Caco-2 (cell line): ENCODE results near the gene COL6A6. TPM values are rescaled to one million over a fixed set of nuclear protein-coding genes. Genes with fewer than 3 reads are reported as not detected.
A peak's percentile ranks its signal among the peaks of the same experiment; 100 is the strongest.

Experiments
- BruUV-seq: library from RNA; stranded (reverse); fragments of 400-500 nt; replicated peaks from 2 replicates; lab custom pipeline; 2021; lab: Mats Ljungman, UMichigan
- CTCF ChIA-PET: fragments of 300-600 bp; sonication (Branson Sonifier 250); formaldehyde crosslinking; loops from one replicate; lab custom pipeline; 2022; ENCODE audit warnings: antibody characterized with exemption; lab: Charles Lee
- POLR2A ChIA-PET: fragments of 300-600 bp; sonication (Branson Sonifier 250); formaldehyde crosslinking; loops from one replicate; lab custom pipeline; 2022; ENCODE audit warnings: antibody characterized with exemption; lab: Charles Lee
- DNase-seq, 2 experiments: peaks; one replicate each; pipeline versions ENCODE4 v3.0.0 to v3.0.0-alpha.2; 2020 to 2022
- H3K27me3 ChIP-seq: replicated peaks from 2 replicates; pipeline ENCODE4 v1.6.0; 2011; ENCODE audit warnings: low read length; ENCODE audit not compliant: control insufficient read depth, insufficient read depth
- H3K36me3 ChIP-seq: 2 replicates; pipeline ENCODE4 v1.5.1; 2011; ENCODE audit warnings: low read length; ENCODE audit not compliant: control insufficient read depth, insufficient read depth
- H3K4me1 ChIP-seq: fragments of 250-450 bp; sonication (Bioruptor Pico); 2 replicates; pipeline ENCODE4 v1.5.1; 2020; ENCODE audit warnings: mild to moderate bottlenecking
- H3K4me3 ChIP-seq: 2 replicates; pipeline ENCODE4 v1.5.1; 2011; ENCODE audit warnings: low read depth, mild to moderate bottlenecking, control low read depth, low read length
- H3K9me3 ChIP-seq: fragments of 250-450 bp; sonication (Bioruptor Pico); 2 replicates; pipeline ENCODE4 v1.5.1; 2020; ENCODE audit warnings: mild to moderate bottlenecking, moderate library complexity
- H3K27ac Mint-ChIP-seq: one replicate; pipeline ENCODE4 v1.8.0; 2022; ENCODE audit warnings: mixed read lengths; ENCODE audit not compliant: unreplicated experiment
- H3K27me3 Mint-ChIP-seq: one replicate; pipeline ENCODE4 v1.8.0; 2022; ENCODE audit warnings: mixed read lengths; ENCODE audit not compliant: insufficient read depth, unreplicated experiment
- H3K36me3 Mint-ChIP-seq: one replicate; pipeline ENCODE4 v1.8.0; 2022; ENCODE audit warnings: mild to moderate bottlenecking, mixed read lengths; ENCODE audit not compliant: insufficient read depth, unreplicated experiment
- H3K4me1 Mint-ChIP-seq: one replicate; pipeline ENCODE4 v1.8.0; 2022; ENCODE audit warnings: low read depth, mixed read lengths; ENCODE audit not compliant: unreplicated experiment
- H3K4me3 Mint-ChIP-seq: one replicate; pipeline ENCODE4 v1.8.0; 2022; ENCODE audit warnings: mild to moderate bottlenecking, moderate library complexity, mixed read lengths; ENCODE audit not compliant: unreplicated experiment
- H3K9me3 Mint-ChIP-seq: one replicate; pipeline ENCODE4 v1.8.0; 2022; ENCODE audit warnings: mixed read lengths; ENCODE audit not compliant: unreplicated experiment
- CTCF ChIP-seq, 2 experiments: fragments of 200-600 bp in 1 of 2; IDR thresholded peaks; 1 replicate in 1 of 2; 2 replicates in 1 of 2; pipeline versions ENCODE4 v1.5.1 to v1.8.0; 2011 to 2022; ENCODE audit warnings: antibody characterized with exemption in 1 of 2, control low read depth in 1 of 2, inconsistent platforms in 1 of 2, low read depth in 1 of 2, low read length in 1 of 2, mild to moderate bottlenecking in 1 of 2, moderate library complexity in 1 of 2; ENCODE audit not compliant: insufficient read depth in 1 of 2, severe bottlenecking in 1 of 2, unreplicated experiment in 1 of 2
- intact Hi-C: fragments of 100-400 bp; cut with micrococcal nuclease; formaldehyde crosslinking; loops from one replicate; pipeline ENCODE4 v1.10.0; 2022; ENCODE audit not compliant: unreplicated experiment
- total RNA-seq: library from RNA; stranded (reverse); gene quantifications from 2 replicates; pipeline ENCODE4 v1.2.3, GENCODE V29; 2022

COL6A6 gene
- total RNA-seq, 1 experiment from 2014 or later, result not detected

DNA sequence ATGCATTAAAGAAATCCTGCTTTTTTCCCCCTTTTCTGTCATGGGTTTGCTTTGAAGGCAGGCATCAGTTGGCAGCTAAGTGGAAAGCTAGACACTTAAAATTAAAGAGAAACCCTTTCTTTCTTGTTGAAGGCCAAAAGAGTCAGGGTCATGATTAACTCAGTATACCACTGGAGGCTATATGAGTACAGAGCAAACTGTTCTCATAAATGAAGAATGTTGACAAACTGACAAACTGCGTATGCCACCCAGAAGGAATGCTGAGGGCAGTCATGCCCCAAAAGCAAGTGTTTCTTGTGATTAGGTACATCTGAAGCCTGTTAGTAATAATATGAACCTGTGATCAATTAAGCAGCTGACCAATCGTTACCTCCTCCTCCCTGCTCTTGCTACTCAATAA lies 43.6 kb upstream of the COL6A6 start:
- H3K27me3 ChIP-seq, result no peaks in the 10 kb centered on the region
- Mint-ChIP-seq H3K27ac (no peak overlapping the region), H3K4me3 (no peak overlapping the region), H3K4me1 (no peaks in the 10 kb centered on the region), H3K9me3 (peaks cover 7% of the 10 kb centered on the region), H3K27me3 (peaks cover 3% of the 10 kb centered on the region), H3K36me3 (no peaks in the 10 kb centered on the region)
- intact Hi-C loops, result no loop called here
- CTCF ChIA-PET, result no interaction called here
- POLR2A ChIA-PET, result no interaction called here
- H3K9me3 ChIP-seq, result no peaks in the 10 kb centered on the region
- no peak overlapping the region for H3K4me3 ChIP-seq
- no peak for DNase-seq
- H3K4me1 ChIP-seq, result no peaks in the 10 kb centered on the region
- H3K36me3 ChIP-seq, result no peaks in the 10 kb centered on the region
- TF ChIP-seq CTCF (IDR thresholded peaks at IDR 0.05; ENCODE audit: insufficient read depth in 1 of 2, low read depth in 1 of 2, low read length in 1 of 2, severe bottlenecking in 1 of 2, unreplicated experiment in 1 of 2), result no peak
- no TSS peak for BruUV-seq

DNA sequence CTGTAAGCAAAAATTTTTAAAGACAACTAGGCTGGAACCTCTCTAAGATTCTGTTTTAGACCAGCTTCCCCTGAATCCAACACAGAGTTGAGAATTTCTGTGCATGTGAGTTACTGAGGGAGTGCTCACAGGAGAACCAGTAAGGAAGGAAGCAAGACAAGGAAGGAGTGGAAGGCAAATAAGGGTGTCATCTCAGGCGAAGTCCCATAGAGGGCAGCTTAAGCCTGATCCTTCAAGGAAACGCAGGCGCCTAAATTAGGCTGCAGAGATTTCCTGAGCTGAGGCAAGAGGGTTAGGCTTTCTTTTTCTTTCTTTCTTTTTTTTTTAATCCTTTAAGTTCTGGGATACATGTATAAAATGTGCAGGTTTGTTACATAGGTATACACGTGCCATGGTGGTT lies 36.2 kb upstream of the COL6A6 start:
- H3K4me3 Mint-ChIP-seq, result no peak overlapping the region
- Histone ChIP-seq H3K4me1 (no peaks in the 10 kb centered on the region), H3K36me3 (no peaks in the 10 kb centered on the region), H3K4me3 (no peak overlapping the region), H3K27me3 (no peaks in the 10 kb centered on the region), H3K9me3 (no peaks in the 10 kb centered on the region)
- no peaks in the 10 kb centered on the region for H3K9me3 Mint-ChIP-seq
- DNase-seq, result peak; percentile 29 to 42
- ChIA-PET POLR2A (no interaction called here), CTCF (interaction anchor here (1.0 kb wide), 1 partner anchor 58 kb away, joined by 4 read pairs; no protein-coding TSS in a partner anchor)
- no peaks in the 10 kb centered on the region for H3K36me3 Mint-ChIP-seq
- peaks cover 2% of the 10 kb centered on the region for H3K27me3 Mint-ChIP-seq
- peak; percentile 27 to 48 for TF ChIP-seq CTCF (IDR thresholded peaks at IDR 0.05; ENCODE audit: insufficient read depth in 1 of 2, low read depth in 1 of 2, low read length in 1 of 2, severe bottlenecking in 1 of 2, unreplicated experiment in 1 of 2)
- BruUV-seq, result no TSS peak
- H3K27ac Mint-ChIP-seq, result no peak overlapping the region
- intact Hi-C loops, result loop anchor here (1.0 kb wide), 1 partner anchor 59 kb away; no protein-coding TSS in a partner anchor
- H3K4me1 Mint-ChIP-seq, result no peaks in the 10 kb centered on the region

DNA sequence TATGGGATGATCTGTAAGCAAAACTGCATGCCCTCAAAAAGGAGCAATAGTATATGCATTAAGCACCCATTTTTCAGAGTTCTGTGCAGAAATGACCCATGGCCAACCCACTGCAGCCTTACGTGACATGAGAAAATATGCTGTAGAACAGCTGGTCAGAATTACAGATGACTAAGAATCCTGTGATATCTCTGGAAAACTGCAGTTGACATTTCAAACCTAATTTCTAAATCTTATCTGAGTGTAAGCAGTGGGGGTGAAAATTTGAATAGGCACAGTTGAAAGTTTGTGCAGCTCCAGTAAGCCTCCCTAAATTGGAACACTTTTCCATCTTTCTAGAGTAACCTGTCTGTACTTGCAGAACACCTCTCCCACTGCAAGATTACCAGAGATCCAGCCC lies 28.7 kb upstream of the COL6A6 start:
- Histone ChIP-seq H3K9me3 (no peaks in the 10 kb centered on the region), H3K4me3 (no peak overlapping the region), H3K27me3 (no peaks in the 10 kb centered on the region), H3K36me3 (no peaks in the 10 kb centered on the region), H3K4me1 (no peaks in the 10 kb centered on the region)
- Mint-ChIP-seq H3K4me3 (no peak overlapping the region), H3K9me3 (no peaks in the 10 kb centered on the region), H3K27ac (no peak overlapping the region), H3K4me1 (peaks cover 6% of the 10 kb centered on the region), H3K27me3 (peaks cover 19% of the 10 kb centered on the region), H3K36me3 (no peaks in the 10 kb centered on the region)
- no peak for DNase-seq
- ChIA-PET POLR2A (no interaction called here), CTCF (no interaction called here)
- intact Hi-C loops, result no loop called here
- no peak for TF ChIP-seq CTCF (IDR thresholded peaks at IDR 0.05; ENCODE audit: insufficient read depth in 1 of 2, low read depth in 1 of 2, low read length in 1 of 2, severe bottlenecking in 1 of 2, unreplicated experiment in 1 of 2)
- BruUV-seq, result no TSS peak
